GM19351 (cell line): ENCODE data around the gene SFTPB.
A peak's percentile ranks its signal among the peaks of the same experiment; 100 is the strongest.
"Not testable (repeated sequence)": the region's sequence is repeated elsewhere in the genome, so short reads cannot be mapped to it uniquely, and the experiment has no call there.

ENCODE experiments used
- ATAC-seq: cut with Tn5 transposase; IDR thresholded peaks from one replicate; pipeline ENCODE4 v1.9.1; 2021; ENCODE audit warnings: mild to moderate bottlenecking, moderate library complexity; ENCODE audit not compliant: unreplicated experiment

The SFTPB gene

GRCh38 chr2:85615413-85615728, 52.6 kb downstream of the SFTPB start:
- no peak for ATAC-seq

GRCh38 chr2:85614757-85615156, 53.2 kb downstream of the SFTPB start:
- not testable (repeated sequence) for ATAC-seq

GRCh38 chr2:85613717-85614515, 54.1 kb downstream of the SFTPB start:
- ATAC-seq, result no peak

GRCh38 chr2:85611705-85612587, 56.1 kb downstream of the SFTPB start, which contains the start of gene C2orf68:
C2orf68 (minus strand) TSS chr2:85612066; CDS start chr2:85611984, 82 bp downstream.
- peak; percentile 76 for ATAC-seq

GRCh38 chr2:85611217-85611704, 56.7 kb downstream of the SFTPB start:
- no peak for ATAC-seq
